GM21528 (cell line): ENCODE results near the gene CSRNP2.
"Not testable (repeated sequence)": the region's sequence is repeated elsewhere in the genome, so short reads cannot be mapped to it uniquely, and the experiment has no call there.

Source experiments
- ATAC-seq: cut with Tn5 transposase; IDR thresholded peaks from one replicate; pipeline ENCODE4 v1.9.1; 2021; ENCODE audit warnings: mild to moderate bottlenecking, moderate library complexity; ENCODE audit not compliant: unreplicated experiment, low FRiP score

Gene CSRNP2

GRCh38 chr12:51033048-51033447 lies 50.3 kb downstream of the CSRNP2 start:
- no peak for ATAC-seq

DNA sequence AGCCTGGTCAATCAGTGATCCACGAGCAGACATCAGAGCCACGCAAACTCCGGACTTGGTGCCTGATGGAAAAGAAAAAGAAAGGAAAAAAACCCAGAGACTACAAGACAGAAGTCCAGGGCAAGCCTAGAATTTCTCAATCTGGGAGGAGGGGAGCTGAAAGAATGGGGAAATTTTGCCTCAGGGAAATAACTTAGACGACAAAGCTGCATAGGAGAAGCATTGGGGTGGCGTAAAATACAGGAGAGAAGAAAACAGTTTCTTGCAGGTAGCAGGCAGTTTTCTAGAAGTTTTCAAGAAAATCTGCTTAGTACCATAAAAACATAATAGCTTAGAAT lies 54.6 kb downstream of the CSRNP2 start:
- ATAC-seq, result no peak

DNA sequence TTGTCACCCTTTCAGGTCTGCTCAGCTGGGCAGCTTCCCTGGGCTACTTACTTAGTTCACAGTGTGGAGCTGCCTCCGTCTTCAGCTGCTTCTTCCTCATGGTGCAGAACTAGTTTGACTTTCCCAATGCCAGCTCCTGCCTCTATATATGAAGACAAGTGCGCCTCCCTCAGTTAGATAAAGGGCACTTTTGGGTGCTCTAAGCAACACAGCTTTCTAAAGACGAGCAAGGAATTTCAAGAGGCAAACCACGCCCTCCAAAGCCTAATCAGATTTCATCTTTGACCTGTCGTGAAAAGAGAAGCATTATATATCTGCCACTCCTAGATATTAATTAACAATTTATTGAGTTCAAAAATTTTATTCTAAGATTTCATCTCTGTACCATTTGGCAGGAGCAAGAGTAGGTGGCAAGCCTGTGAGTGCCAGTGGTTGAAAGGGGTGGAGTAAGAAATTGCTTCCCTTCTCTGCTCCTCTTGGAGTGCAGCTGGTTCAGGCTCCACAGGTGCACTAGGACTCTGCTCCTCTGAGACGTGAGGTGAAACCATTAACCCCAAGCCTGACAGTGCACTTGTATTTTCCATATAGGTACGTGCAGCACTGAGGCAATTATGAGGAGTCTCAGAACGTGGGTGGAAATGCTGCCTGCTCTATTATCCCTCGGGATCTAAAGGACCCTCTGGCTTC lies 55.1 kb downstream of the CSRNP2 start:
- ATAC-seq, result no peak

- no peak for ATAC-seq
Observed at GRCh38 chr12:51027342-51027835, 56.0 kb downstream of the CSRNP2 start.

DNA sequence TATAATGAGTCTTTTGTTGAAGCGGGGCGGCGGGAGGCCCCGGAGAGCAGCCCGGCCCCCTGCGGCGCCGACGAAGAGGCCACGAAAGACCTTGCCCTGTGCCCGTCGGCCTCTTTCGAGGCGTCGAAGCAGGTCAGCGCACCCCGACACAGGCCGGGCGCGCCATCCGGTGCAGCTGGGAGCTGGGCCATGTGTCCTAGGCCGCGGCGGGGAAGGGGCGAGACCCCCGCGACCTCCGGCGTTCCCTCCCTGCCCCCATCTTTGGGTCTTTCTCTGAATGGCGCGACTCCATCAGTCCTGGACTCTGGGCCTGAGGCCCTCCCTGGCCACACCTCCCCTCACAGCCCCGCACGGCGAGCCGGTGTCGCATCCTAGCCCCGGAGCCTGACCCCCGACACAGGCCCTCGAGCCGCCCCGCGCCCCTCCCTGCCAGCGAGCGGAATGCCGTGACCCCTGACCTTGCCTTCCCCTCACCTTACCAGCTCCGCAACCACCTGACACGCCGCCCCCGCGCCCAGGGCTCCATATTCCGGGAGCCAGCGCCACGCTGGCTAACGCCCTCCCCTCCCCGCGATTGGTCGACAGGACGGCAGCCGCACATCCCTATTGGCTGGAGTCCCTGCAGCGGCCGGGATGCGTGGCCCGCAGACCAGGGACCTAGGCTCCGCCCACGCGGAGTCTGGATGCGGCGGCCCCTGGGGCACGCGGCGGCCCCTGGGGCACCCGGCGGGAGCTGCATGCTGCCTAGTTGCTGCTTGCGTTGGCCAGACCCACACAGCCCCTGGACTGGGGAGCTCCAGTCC lies 57.4 kb downstream of the CSRNP2 start, which contains the start of gene SLC11A2:
Gene SLC11A2 (minus strand): TSS at position 549 of the 803 bp plus-strand sequence. CDS start 15,656 bp downstream, outside the sequence.
- peak; percentile 91 for ATAC-seq

DNA sequence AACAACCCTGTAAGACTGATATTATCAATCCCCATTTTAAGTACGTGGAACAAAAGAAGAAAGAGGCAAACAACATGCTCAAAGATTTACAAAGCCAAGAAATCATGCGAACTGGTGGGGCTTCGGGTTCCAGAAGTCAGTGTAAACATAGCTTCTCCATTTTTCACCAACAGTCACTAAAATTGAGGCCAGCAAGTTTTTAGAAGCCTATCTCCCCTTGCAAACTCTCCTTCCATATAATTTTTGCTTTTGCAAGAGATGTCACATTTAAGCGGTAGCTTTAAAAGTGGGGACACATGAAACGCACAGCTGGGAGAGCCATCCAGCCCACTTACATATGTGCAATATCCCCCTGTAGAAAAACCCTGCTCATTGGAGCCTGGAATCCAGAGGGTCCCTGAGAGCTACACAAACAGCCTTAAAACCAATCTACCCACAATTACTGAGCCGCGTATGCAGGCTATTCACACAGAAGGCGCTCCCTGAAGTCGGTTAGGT lies 58.0 kb downstream of the CSRNP2 start:
- no peak for ATAC-seq

- ATAC-seq, result no peak
Observed at GRCh38 chr12:51023625-51024382, 59.6 kb downstream of the CSRNP2 start.

DNA sequence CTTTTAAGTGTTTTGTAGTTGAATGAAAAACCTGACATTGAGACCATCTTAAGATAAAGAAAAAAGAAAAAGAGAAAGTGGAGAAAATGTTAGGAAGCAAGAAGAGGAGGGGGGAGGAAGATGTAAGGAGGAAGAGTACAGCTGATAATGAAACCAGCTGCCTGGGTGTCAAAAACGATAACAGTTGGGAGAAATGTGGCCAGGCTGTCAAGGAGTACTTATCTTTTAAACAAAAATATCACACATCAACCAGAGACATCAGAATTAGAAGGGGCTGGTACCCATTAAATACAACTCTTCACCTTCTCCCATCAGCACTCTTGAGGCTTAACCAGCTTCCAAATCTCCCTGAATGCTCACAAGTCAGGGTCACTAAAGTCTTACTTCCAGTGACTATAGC lies 61.7 kb downstream of the CSRNP2 start:
- ATAC-seq, result no peak

DNA sequence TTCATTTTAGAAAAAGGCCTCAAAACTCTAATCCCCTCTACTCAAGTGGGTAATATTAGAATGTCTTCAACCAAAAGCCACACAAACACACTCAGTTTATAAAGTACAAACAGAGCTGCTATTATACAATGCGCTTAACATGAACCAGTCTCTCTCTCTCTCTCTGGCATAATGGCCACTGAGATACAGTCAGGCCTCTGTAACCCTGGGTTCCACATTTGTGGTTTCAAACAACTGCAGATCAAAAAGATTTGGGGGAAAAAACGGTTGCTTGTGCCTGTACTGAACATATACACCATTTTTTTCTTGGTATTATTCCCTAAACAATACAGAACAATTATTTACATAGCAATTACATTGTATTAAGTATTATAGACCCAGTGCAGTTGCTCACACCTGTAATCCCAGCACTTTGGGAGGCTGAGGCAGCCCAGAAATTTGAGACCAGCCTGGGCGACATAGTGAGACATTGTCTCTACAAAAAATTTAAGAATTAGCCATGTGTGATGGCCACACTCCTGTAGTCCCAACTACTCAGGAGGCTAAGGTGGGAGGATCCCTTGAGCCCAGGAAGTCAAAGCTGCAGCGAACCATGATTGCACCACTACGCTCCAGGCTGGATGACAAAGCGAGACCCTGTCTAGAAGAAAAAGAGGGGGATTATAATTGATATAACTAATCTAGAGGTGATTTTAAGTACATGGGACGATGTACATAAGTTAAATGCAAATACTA lies 62.8 kb downstream of the CSRNP2 start:
- no peak for ATAC-seq

GRCh38 chr12:51019927-51020326 lies 63.5 kb downstream of the CSRNP2 start:
- ATAC-seq, result no peak

GRCh38 chr12:51018956-51019355 lies 64.4 kb downstream of the CSRNP2 start:
- ATAC-seq, result no peak

DNA sequence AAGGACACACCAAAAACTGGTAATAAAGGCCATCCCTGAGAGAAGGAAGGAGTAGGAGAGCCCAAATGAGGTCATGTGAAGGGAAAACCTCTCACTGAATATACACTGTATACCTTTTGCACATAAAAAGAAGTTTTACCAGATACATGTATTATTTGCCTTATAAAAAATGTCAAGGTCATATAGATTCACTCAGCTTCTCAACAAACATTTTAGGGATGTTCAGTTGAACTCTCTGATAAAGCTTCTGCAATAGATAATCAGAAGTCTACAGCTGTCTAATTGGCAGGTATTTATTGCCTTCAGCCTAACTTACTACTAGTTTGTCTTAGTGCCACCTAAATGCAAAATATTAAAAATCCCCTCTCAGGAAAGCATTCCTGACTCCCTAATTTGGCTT lies 65.9 kb downstream of the CSRNP2 start:
- no peak for ATAC-seq

- not testable (repeated sequence) for ATAC-seq
Observed at GRCh38 chr12:51014467-51014866, 68.9 kb downstream of the CSRNP2 start.

DNA sequence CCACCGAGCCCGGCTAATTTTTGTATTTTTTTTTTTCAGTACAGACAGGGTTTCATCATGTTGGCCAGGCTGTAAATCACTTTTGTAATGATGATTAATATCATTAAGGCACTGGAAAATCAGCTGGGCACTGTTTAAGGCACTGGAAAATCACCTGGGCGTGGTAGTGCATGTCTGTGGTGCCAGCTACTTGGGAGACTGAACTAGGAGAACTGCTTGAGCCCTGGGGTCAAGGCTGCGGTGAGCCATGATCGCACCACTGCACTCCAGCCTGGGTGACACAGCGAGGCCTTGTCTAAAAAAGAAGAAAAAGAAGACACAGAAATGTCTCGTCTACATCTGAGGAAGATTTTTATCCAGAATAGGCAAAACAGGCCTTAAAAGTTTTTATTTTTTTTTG lies 70.0 kb downstream of the CSRNP2 start:
- ATAC-seq, result no peak

DNA sequence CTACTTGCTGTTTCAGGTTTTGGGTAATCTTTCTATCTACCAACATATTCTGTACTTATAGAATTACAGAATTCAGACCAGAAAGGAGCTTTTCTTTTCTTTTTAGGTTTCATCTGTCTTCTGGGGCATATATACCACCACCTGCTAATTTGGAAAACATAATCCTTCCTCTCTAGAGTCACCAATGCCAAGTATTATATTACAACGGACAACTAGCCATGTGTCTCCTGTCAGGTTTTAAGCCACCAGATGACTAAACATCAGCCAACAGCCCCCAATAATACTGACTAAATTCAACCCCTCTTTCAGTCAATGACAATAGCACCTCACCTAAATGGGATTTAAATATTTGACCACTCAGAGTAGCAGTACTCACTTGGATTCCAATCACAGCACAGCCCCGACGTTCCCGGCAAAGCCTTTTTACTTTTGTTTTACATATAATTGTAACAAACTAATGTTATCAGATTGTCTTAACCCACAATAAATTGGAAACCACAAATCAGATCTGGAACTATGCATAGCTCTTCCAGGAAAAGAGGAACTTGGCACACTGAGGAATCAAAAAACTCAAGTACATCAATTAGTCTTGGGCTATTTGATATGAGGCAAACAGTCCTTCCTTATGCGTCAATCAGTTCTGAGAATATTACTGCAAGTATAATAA lies 70.7 kb downstream of the CSRNP2 start:
- ATAC-seq, result no peak

- ATAC-seq, result no peak
Observed at GRCh38 chr12:51011955-51012354, 71.4 kb downstream of the CSRNP2 start.
